Body of pancreas (tissue), 4 donors: ENCODE data around the gene MXD3. TPM values are rescaled to one million over a fixed set of nuclear protein-coding genes. Genes with fewer than 3 reads are reported as not detected.
A peak's percentile ranks its signal among the peaks of the same experiment; 100 is the strongest.

Source experiments
- ATAC-seq: fragments of 150-250 bp; one replicate; pipeline ENCODE4 v1.9.1; 2016
- DNase-seq, 4 donors: peaks; one replicate each; pipeline ENCODE4 v3.0.0-alpha.2; 2019
- H3K27ac ChIP-seq, 4 donors: fragments of 200-600 bp; sonication (generic); 1 replicate in 3 of 4; 2 replicates in 1 of 4; pipeline versions ENCODE4 v1.5.1 to v1.6.1; 2016 to 2019; ENCODE audit warnings: mild to moderate bottlenecking in 1 of 4, mixed read lengths in 1 of 4, moderate library complexity in 1 of 4
- H3K27me3 ChIP-seq, 2 donors: fragments of 200-600 bp; sonication (generic); one replicate each; pipeline ENCODE4 v1.6.0; 2016; ENCODE audit warnings: mild to moderate bottlenecking in 1 of 2
- H3K36me3 ChIP-seq, 2 donors: fragments of 200-600 bp; sonication (generic); replicated peaks in 1 of 2; 2 replicates each; pipeline ENCODE4 v1.5.1; 2016; ENCODE audit warnings: low read depth in 2 of 2; ENCODE audit not compliant: insufficient read depth in 1 of 2
- H3K4me1 ChIP-seq: fragments of 200-600 bp; sonication (generic); one replicate; pipeline ENCODE4 v1.6.0; 2016
- H3K4me3 ChIP-seq, 2 donors: fragments of 200-600 bp; sonication (generic); 1 replicate in 1 of 2; 2 replicates in 1 of 2; pipeline ENCODE4 v1.5.1; 2016 to 2019
- H3K9me3 ChIP-seq, 3 donors: fragments of 200-600 bp; sonication (generic); 1 replicate in 2 of 3; 2 replicates in 1 of 3; pipeline ENCODE4 v1.5.1; 2016
- POLR2A ChIP-seq, 3 donors: fragments of 450-650 bp; IDR thresholded peaks; one replicate each; pipeline ENCODE4 v1.6.1; 2016; ENCODE audit warnings: antibody characterized with exemption in 3 of 3, mild to moderate bottlenecking in 2 of 3
- WGBS, 2 donors: methylation state at CpG; one replicate each; pipeline ENCODE4 v1.1.5; 2017; 5-methylcytosine and 5-hydroxymethylcytosine counted together
- intact Hi-C: fragments of 100-400 bp; cut with DNase I; formaldehyde crosslinking; loops from one replicate; pipeline ENCODE4 v1.15.1; 2023
- total RNA-seq, 2 donors: library from RNA; depleted of rRNA; stranded (reverse); fragments of >200 nt; gene quantifications; one replicate each; pipeline ENCODE4 v1.1.0, GENCODE V29; 2016
- TF ChIP-seq, protein P1 (sequence below), 7 experiments: fragments of 450-650 bp in 4 of 7; fragments of 200-600 bp in 3 of 7; sonication (generic) in 3 of 7; IDR thresholded peaks; one replicate each; pipeline ENCODE4 v1.5.1; 2016 to 2019; ENCODE audit warnings: antibody characterized with exemption in 7 of 7

Gene MXD3
- total RNA-seq, 2 donors from 2014 or later, result 13.2 to 21.4 TPM

DNA sequence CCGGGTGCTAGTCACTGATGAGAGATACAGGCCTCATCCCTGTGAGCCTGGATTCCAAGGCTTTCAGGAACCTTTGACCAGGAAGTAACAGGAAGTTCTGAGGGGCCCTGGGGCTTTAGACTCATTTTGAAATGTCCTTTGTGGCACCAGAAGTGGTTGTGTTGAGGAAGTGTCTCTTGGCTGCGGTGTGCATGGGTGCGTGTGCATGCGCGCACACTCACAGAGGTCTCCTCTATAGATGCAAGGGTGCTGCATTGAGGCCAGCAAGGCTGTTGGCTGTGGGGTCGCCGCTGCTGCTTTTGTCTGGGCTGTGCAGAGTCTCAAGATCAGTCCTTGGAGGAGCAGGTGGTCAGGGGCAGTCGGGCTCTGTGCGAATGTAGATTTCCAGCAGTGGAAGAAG lies 15.8 kb downstream of the MXD3 start:
- intact Hi-C loops, result no loop called here
- no peak for DNase-seq
- no peak for ATAC-seq
- peaks cover 15 to 23% of the 10 kb centered on the region in 2 donors for H3K36me3 ChIP-seq
- H3K27me3 ChIP-seq, result no peaks in the 10 kb centered on the region
- peaks cover 20% of the 10 kb centered on the region for H3K4me1 ChIP-seq
- WGBS, 2 donors, result 74 to 88% methylated on average over 5 to 9 of the region's 9 CpGs
- peak overlapping the region in 2 of 4 donors; percentile 3 to 36 for H3K27ac ChIP-seq
- no peak overlapping the region for H3K4me3 ChIP-seq
- no peaks in the 10 kb centered on the region for H3K9me3 ChIP-seq
- TF ChIP-seq POLR2A (IDR thresholded peaks at IDR 0.05), result no peak
- TF ChIP-seq, protein P1, sequence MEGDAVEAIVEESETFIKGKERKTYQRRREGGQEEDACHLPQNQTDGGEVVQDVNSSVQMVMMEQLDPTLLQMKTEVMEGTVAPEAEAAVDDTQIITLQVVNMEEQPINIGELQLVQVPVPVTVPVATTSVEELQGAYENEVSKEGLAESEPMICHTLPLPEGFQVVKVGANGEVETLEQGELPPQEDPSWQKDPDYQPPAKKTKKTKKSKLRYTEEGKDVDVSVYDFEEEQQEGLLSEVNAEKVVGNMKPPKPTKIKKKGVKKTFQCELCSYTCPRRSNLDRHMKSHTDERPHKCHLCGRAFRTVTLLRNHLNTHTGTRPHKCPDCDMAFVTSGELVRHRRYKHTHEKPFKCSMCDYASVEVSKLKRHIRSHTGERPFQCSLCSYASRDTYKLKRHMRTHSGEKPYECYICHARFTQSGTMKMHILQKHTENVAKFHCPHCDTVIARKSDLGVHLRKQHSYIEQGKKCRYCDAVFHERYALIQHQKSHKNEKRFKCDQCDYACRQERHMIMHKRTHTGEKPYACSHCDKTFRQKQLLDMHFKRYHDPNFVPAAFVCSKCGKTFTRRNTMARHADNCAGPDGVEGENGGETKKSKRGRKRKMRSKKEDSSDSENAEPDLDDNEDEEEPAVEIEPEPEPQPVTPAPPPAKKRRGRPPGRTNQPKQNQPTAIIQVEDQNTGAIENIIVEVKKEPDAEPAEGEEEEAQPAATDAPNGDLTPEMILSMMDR (IDR thresholded peaks at IDR 0.05), result no peak

DNA sequence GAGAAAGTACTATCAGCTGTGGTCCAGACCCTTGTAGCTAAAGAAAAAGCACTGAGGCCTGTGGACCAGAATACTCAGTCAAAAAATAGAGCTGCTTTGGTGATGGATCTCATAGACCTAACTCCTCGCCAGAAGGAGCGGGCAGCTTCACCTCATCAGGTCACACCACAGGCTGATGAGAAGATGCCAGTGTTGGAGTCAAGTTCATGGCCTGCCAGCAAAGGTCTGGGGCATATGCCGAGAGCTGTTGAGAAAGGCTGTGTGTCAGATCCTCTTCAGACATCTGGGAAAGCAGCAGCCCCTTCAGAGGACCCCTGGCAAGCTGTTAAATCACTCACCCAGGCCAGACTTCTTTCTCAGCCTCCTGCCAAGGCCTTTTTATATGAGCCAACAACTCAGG lies 17.1 kb downstream of the MXD3 start:
- 90 to 97% methylated on average over 3 of the region's 3 CpGs for WGBS, 2 donors
- Histone ChIP-seq H3K4me3 (no peak overlapping the region), H3K27me3 (no peaks in the 10 kb centered on the region), H3K27ac (no peak overlapping the region), H3K4me1 (peaks cover 10% of the 10 kb centered on the region), H3K36me3 (peaks cover 15 to 23% of the 10 kb centered on the region in 2 donors), H3K9me3 (no peaks in the 10 kb centered on the region)
- DNase-seq (no peak), ATAC-seq (no peak)
- TF ChIP-seq, protein P1 (IDR thresholded peaks at IDR 0.05), result no peak
- TF ChIP-seq POLR2A (IDR thresholded peaks at IDR 0.05), result no peak
- intact Hi-C loops, result no loop called here

DNA sequence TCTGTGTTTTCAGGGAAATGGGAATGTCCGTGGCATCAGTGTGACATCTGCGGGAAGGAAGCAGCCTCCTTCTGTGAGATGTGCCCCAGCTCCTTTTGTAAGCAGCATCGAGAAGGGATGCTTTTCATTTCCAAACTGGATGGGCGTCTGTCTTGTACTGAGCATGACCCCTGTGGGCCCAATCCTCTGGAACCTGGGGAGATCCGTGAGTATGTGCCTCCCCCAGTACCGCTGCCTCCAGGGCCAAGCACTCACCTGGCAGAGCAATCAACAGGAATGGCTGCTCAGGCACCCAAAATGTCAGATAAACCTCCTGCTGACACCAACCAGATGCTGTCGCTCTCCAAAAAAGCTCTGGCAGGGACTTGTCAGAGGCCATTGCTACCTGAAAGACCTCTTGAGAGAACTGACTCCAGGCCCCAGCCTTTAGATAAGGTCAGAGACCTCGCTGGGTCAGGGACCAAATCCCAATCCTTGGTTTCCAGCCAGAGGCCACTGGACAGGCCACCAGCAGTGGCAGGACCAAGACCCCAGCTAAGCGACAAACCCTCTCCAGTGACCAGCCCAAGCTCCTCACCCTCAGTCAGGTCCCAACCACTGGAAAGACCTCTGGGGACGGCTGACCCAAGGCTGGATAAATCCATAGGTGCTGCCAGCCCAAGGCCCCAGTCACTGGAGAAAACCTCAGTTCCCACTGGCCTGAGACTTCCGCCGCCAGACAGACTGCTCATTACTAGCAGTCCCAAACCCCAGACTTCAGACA lies 17.7 kb downstream of the MXD3 start:
- no peaks in the 10 kb centered on the region for H3K9me3 ChIP-seq
- 91 to 92% methylated on average over 8 to 12 of the region's 12 CpGs for WGBS, 2 donors
- TF ChIP-seq, protein P1 (IDR thresholded peaks at IDR 0.05), result no peak
- TF ChIP-seq POLR2A (IDR thresholded peaks at IDR 0.05), result no peak
- H3K4me3 ChIP-seq, result no peak overlapping the region
- peaks cover 15 to 24% of the 10 kb centered on the region in 2 donors for H3K36me3 ChIP-seq
- H3K27ac ChIP-seq, result no peak overlapping the region
- H3K4me1 ChIP-seq, result peaks cover 10% of the 10 kb centered on the region
- DNase-seq (no peak), ATAC-seq (no peak)
- no peaks in the 10 kb centered on the region for H3K27me3 ChIP-seq
- intact Hi-C loops, result no loop called here

DNA sequence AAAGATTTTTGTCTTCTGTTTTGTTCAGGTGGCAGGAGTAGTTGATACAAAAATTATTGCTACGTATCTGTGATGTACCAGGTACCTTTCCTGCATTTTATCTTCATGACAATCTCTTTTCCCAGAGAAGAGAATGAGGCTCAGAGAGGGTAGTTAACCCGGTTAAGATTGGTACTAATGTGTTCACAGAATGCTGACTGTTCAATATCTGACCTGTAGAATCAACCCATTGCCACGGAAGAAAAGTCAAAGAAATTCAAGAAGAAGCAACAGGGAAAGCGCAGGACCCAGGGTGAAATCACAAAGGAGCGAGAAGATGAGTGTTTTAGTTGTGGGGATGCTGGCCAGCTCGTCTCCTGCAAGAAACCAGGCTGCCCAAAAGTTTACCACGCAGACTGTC lies 20.0 kb downstream of the MXD3 start:
- TF ChIP-seq, protein P1 (IDR thresholded peaks at IDR 0.05), result no peak
- TF ChIP-seq POLR2A (IDR thresholded peaks at IDR 0.05), result no peak
- Histone ChIP-seq H3K27ac (no peak overlapping the region), H3K4me3 (no peak overlapping the region), H3K27me3 (no peaks in the 10 kb centered on the region), H3K9me3 (no peaks in the 10 kb centered on the region), H3K36me3 (peaks cover 15 to 31% of the 10 kb centered on the region in 2 donors), H3K4me1 (peaks cover 13% of the 10 kb centered on the region)
- WGBS, 2 donors, result 89 to 96% methylated on average over 7 of the region's 7 CpGs
- ATAC-seq (no peak), DNase-seq (no peak)
- intact Hi-C loops, result no loop called here
